Aorta (tissue), 5 donors: ENCODE measurements around the gene CD4. TPM values are rescaled to one million over a fixed set of nuclear protein-coding genes. Genes with fewer than 3 reads are reported as not detected.
A peak's percentile ranks its signal among the peaks of the same experiment; 100 is the strongest.

Experiments
- ATAC-seq: fragments of 200-7000 bp; cut with Tn5 transposase; one replicate; pipeline ENCODE4 v1.9.1; 2022; ENCODE audit warnings: moderate library complexity; ENCODE audit not compliant: low FRiP score
- DNase-seq, 2 donors: peaks; one replicate each; pipeline ENCODE4 v3.0.0-alpha.2; 2020
- H3K27ac ChIP-seq, 2 donors: one replicate each; pipeline ENCODE4 v1.5.1; 2013; ENCODE audit warnings: low read length in 2 of 2, mild to moderate bottlenecking in 2 of 2, moderate library complexity in 2 of 2, control low read depth in 1 of 2, inconsistent platforms in 1 of 2, low read depth in 1 of 2
- H3K27me3 ChIP-seq, 2 donors: one replicate each; pipeline ENCODE4 v1.6.1; 2013; ENCODE audit warnings: control low read depth in 1 of 2, low read length in 1 of 2, mild to moderate bottlenecking in 1 of 2, moderate library complexity in 1 of 2; ENCODE audit not compliant: insufficient read depth in 2 of 2, control insufficient read depth in 1 of 2
- H3K36me3 ChIP-seq, 2 donors: one replicate each; pipeline ENCODE4 v1.6.1; 2013; ENCODE audit warnings: control low read depth in 1 of 2, low read length in 1 of 2, mild to moderate bottlenecking in 1 of 2; ENCODE audit not compliant: insufficient read depth in 2 of 2, control insufficient read depth in 1 of 2
- H3K4me1 ChIP-seq, 2 donors: one replicate each; pipeline ENCODE4 v1.6.1; 2013; ENCODE audit warnings: low read length in 2 of 2, control low read depth in 1 of 2, mild to moderate bottlenecking in 1 of 2, moderate library complexity in 1 of 2; ENCODE audit not compliant: insufficient read depth in 2 of 2, control insufficient read depth in 1 of 2
- H3K4me3 ChIP-seq, 2 donors: one replicate each; pipeline ENCODE4 v1.5.1; 2013; ENCODE audit warnings: low read length in 2 of 2, control low read depth in 1 of 2, mild to moderate bottlenecking in 1 of 2
- H3K9me3 ChIP-seq: one replicate; pipeline ENCODE4 v1.6.1; 2013; ENCODE audit warnings: mild to moderate bottlenecking, low read length; ENCODE audit not compliant: control insufficient read depth
- WGBS, 2 donors: extraction: QIAGEN DNeasy Blood & Tissue Kit; methylation state at CpG; one replicate each; pipeline ENCODE4 v1.1.7; 2013; 5-methylcytosine and 5-hydroxymethylcytosine counted together
- intact Hi-C, 2 donors: fragments of 100-400 bp; cut with DNase I; formaldehyde crosslinking; loops; one replicate each; pipeline versions ENCODE4 v1.14.2 to v1.15.0; 2022
- polyA plus RNA-seq, 2 donors: library from polyadenylated mRNA; stranded (reverse); fragments of 200-250 nt; gene quantifications; one replicate each; pipeline ENCODE4 v1.2.3, GENCODE V29; 2013
- total RNA-seq, 2 donors: library from RNA; stranded (reverse); fragmentation: NEBNext Ultra II Directional; extraction: Animal tissue kit (Norgen Biotek cat#: 25700); gene quantifications; one replicate each; pipeline ENCODE4 v1.2.1, GENCODE V29; 2021
- donor health status: healthy with polysubstance abuse.
- donor health status: Bipolar disorder and iron deficiency.
- donor health status: DM: no; HTN: no; CAD: no.
- donor health status: DM: no; HTN: no; CAD: no.
- donor health status: DM: yes; HTN: yes; CAD: no.

Gene CD4
- total and polyA plus RNA-seq, 4 donors = 2.1 to 40.6 (median 17.2) TPM

DNA sequence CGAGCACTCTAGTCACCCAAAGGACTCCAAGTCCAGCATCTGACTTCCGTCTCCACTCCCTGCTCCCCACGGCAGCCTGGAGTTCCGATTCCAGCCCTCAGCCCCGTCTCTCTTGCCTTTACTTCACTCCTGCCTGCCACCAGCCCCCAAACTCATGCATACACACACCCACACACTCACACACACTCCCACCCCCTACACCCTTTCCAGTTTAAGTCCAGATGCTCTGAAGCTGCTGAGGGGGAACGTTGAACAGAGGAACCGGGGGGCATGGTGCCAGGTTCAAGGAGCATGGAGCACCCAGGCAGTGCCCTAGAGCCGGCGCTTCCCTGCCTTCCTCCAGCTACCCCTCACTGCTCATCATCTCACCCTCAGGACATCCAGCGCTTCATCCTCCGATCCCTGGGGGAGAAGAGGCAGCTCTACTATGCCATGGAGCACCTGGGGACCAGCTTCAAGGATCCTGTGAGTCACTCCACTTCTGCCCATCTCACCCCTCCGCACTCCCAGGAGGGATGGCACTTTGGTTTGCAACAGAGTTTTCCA lies 42.2 kb downstream of the CD4 start:
- Histone ChIP-seq H3K27me3 (no peaks in the 10 kb centered on the region), H3K4me3 (no peak overlapping the region), H3K4me1 (no peaks in the 10 kb centered on the region), H3K36me3 (peaks cover 0 to 2% of the 10 kb centered on the region in 2 donors), H3K27ac (no peak overlapping the region), H3K9me3 (no peaks in the 10 kb centered on the region)
- ATAC-seq = no peak
- intact Hi-C loops = no loop called here
- DNase-seq = peak in 1 of 2 donors; percentile 41
- 78 to 82% methylated on average over 12 of the region's 12 CpGs for WGBS, 2 donors

DNA sequence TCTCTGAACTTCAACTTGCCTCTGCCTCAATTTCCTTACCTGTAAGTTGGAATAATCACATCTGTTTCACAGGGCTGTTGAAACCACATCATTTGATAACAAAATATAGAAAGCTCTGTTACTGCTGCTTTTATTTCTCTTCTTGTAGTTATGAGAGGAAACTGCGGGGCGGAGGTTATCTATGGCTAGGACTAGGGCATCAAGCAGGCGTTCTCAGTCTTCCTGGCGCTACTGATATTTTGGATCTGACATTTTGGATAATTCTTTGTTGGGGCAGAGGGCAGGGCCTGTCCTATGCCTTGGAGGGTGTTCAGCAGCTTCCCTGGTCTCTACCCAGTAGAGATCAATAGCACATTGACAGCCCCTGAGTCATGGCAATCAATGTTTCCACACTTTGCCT lies 42.8 kb downstream of the CD4 start:
- intact Hi-C loops = no loop called here
- DNase-seq = no peak
- Histone ChIP-seq H3K9me3 (no peaks in the 10 kb centered on the region), H3K36me3 (peaks cover 0 to 2% of the 10 kb centered on the region in 2 donors), H3K4me3 (no peak overlapping the region), H3K27me3 (no peaks in the 10 kb centered on the region), H3K4me1 (no peaks in the 10 kb centered on the region), H3K27ac (no peak overlapping the region)
- ATAC-seq = no peak
- 90 to 92% methylated on average over 4 of the region's 4 CpGs for WGBS, 2 donors

DNA sequence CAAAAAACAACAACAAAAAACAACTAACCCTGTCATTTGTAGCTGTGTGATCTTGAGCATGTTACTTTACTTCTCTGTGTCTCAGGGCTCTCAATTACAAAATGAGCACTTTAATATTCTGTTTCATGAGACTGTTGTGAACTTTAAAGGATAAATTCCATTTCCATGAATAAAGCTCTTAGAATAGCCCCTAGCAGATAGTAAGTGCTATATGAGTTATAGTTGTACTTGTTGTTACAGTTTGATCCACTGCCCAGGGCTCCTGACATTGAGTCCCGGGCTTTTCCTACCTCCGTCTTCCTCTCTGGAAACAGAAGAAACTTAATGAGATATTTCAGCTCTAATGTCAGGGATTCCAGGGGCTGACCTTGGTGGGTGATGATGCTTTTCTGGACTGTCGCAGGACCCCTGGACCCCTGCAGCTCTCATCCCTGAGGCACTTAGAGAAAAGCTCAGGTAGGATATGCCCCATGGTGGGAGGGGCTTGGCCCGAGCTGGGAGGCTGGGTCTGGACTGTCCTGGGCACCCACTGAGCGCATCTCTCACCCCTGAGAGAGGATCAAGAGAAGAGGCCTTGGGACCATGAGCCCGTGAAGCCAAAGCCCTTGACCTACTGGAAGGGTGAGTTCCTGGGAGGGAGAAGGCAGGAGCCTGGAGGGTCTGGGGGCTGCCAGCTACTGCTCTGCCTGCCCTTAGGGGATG lies 44.0 kb downstream of the CD4 start:
- H3K4me1 ChIP-seq = no peaks in the 10 kb centered on the region
- intact Hi-C loops = no loop called here
- H3K27me3 ChIP-seq = no peaks in the 10 kb centered on the region
- ATAC-seq = no peak
- DNase-seq = peak in 1 of 2 donors; percentile 41
- peaks cover 0 to 2% of the 10 kb centered on the region in 2 donors for H3K36me3 ChIP-seq
- no peak overlapping the region for H3K4me3 ChIP-seq
- no peak overlapping the region for H3K27ac ChIP-seq
- 56 to 58% methylated on average over 6 of the region's 6 CpGs for WGBS, 2 donors
- H3K9me3 ChIP-seq = no peaks in the 10 kb centered on the region

DNA sequence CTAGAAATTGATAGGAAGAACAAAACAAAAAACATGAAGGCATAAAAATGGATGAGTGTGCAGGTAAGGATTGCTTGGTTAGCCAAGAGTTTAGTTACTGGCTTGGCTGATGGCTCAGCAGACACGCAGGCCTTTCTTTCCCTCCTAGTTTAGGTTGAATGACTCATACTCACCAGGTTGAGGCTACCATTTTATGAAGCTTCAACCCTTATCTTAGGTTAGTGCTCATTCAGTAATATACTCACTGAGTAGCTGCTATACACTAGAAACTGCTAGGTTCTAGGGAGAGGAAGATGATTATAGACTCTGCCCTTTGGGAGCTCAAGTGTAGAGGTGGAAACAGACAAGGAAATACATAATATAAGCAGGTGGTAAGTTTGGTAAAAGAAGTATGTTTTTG lies 44.9 kb downstream of the CD4 start:
- Histone ChIP-seq H3K4me3 (no peak overlapping the region), H3K27me3 (no peaks in the 10 kb centered on the region), H3K9me3 (no peaks in the 10 kb centered on the region), H3K36me3 (peaks cover 0 to 5% of the 10 kb centered on the region in 2 donors), H3K4me1 (no peaks in the 10 kb centered on the region), H3K27ac (no peak overlapping the region)
- 70 to 82% methylated on average over 1 of the region's 1 CpG for WGBS, 2 donors
- intact Hi-C loops = no loop called here
- no peak for ATAC-seq
- no peak for DNase-seq

DNA sequence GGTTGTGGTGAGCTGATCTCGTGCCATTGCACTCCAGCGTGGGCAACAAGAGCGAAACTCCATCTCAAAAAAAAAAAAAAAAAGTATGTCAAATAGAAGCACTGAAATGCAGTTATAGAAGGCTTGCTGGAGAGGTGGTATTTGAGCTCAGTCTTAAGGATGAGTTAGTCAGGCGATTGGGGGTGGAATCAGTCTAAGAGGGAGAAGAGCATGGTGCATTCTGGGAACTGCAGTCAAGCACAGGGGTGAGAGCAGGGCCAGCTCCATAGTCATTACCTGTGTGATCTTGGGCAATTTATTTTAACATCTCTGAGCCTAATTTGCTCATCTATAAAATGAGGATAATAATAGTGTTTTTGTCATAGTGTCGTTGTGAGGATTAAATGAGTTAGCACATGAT lies 45.5 kb downstream of the CD4 start:
- no peak overlapping the region for H3K27ac ChIP-seq
- DNase-seq (no peak), ATAC-seq (no peak)
- no peaks in the 10 kb centered on the region for H3K9me3 ChIP-seq
- intact Hi-C loops = no loop called here
- peaks cover 0 to 6% of the 10 kb centered on the region in 2 donors for H3K36me3 ChIP-seq
- H3K4me3 ChIP-seq = no peak overlapping the region
- H3K4me1 ChIP-seq = no peaks in the 10 kb centered on the region
- WGBS, 2 donors = 84 to 87% methylated on average over 5 of the region's 5 CpGs
- H3K27me3 ChIP-seq = no peaks in the 10 kb centered on the region

DNA sequence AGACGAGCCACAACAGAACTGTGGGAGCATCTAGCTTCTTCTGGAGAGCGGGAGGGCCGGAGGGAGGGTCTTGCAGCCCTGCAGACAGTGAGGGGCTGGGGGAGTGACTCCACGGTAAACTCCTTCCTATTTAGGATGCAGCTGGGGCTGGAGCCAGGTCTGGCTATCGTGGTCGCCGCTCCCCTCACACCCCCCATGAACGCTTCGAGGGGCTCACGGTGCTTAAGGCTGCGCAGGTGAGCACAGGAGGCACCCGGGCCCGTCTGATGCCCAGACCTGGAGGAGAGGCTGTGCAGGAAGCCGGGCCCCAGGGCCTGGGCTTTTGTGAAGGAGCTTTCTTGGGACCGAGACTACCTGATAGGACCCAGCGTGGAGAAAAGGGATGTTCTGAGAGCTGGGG lies 47.5 kb downstream of the CD4 start:
- H3K36me3 ChIP-seq = peaks cover 0 to 4% of the 10 kb centered on the region in 2 donors
- no peak overlapping the region for H3K27ac ChIP-seq
- H3K9me3 ChIP-seq = no peaks in the 10 kb centered on the region
- no peaks in the 10 kb centered on the region for H3K4me1 ChIP-seq
- ATAC-seq (no peak), DNase-seq (peak in 1 of 2 donors; percentile 40)
- no peaks in the 10 kb centered on the region for H3K27me3 ChIP-seq
- no peak overlapping the region for H3K4me3 ChIP-seq
- WGBS, 2 donors = 86 to 89% methylated on average over 16 of the region's 16 CpGs
- intact Hi-C loops = no loop called here

DNA sequence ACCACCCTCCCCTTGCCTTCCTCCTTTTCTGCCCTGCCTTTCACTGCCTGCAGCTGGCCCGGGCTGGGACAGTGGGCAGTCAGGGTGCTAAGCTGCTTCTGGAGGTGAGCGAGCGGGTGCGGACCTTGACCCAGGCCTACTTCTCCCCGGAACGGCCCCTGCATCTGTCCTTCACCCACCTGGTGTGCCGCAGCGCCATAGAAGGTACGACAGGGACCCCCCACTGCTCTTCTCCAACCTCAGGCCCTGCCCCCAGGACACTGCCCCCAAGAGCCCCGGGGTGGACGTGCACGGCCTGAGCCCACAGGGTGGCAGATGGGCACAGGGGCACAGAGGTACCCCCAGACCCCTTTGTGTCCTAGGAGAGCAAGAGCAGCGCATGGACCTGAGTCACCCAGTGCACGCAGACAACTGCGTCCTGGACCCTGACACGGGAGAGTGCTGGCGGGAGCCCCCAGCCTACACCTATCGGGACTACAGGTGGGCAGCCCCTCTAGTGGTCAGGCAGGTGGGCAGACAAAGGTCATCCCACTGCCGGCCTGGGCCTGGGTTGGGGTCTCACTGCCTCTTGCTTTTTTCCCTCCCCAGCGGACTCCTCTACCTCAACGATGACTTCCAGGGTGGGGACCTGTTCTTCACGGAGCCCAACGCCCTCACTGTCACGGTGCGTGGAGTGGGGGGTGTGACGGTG lies 48.2 kb downstream of the CD4 start:
- intact Hi-C loops = no loop called here
- no peak overlapping the region for H3K4me3 ChIP-seq
- H3K4me1 ChIP-seq = no peaks in the 10 kb centered on the region
- no peak overlapping the region for H3K27ac ChIP-seq
- DNase-seq (peak in 1 of 2 donors; percentile 43), ATAC-seq (no peak)
- H3K36me3 ChIP-seq = peaks cover 0 to 4% of the 10 kb centered on the region in 2 donors
- no peaks in the 10 kb centered on the region for H3K9me3 ChIP-seq
- WGBS, 2 donors = 88 to 93% methylated on average over 26 of the region's 26 CpGs
- no peaks in the 10 kb centered on the region for H3K27me3 ChIP-seq

DNA sequence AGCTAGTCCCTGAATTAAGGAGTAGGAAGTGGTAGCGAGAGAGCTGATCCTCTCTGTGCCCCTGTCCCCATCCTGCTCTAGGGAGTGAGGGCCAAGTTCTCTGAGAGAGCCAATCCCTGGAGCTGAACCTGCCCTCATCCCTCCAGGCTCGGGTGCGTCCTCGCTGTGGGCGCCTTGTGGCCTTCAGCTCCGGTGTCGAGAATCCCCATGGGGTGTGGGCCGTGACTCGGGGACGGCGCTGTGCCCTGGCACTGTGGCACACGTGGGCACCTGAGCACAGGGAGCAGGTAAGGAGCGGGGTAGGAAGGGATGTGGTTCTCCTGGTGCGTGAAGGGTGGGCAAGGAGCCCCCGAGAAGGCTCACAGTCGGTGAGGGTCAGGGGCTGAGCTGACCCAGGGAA lies 49.5 kb downstream of the CD4 start:
- ATAC-seq (no peak), DNase-seq (peak in 1 of 2 donors; percentile 32)
- no peaks in the 10 kb centered on the region for H3K9me3 ChIP-seq
- H3K27me3 ChIP-seq = no peaks in the 10 kb centered on the region
- H3K27ac ChIP-seq = no peak overlapping the region
- H3K36me3 ChIP-seq = peaks cover 0 to 4% of the 10 kb centered on the region in 2 donors
- intact Hi-C loops = no loop called here
- 90 to 91% methylated on average over 16 of the region's 16 CpGs for WGBS, 2 donors
- H3K4me3 ChIP-seq = no peak overlapping the region
- H3K4me1 ChIP-seq = no peaks in the 10 kb centered on the region
